GM18507 (cell line): Measurements from ENCODE around the gene CLEC16A.

ENCODE experiments used
- DNase-seq: peaks from one replicate; pipeline ENCODE4 v3.0.0; 2011; ENCODE audit warnings: low read depth; ENCODE audit not compliant: insufficient read length; ENCODE audit errors: extremely low spot score
- FAIRE-seq: peaks from 2 replicates; lab custom pipeline; 2011; peaks lifted over from hg19 to GRCh38; lab: Jason Lieb, UNC

The CLEC16A gene

GRCh38 chr16:11190588-11191560 is 246.5 kb downstream of the CLEC16A start:
- DNase-seq = no peak
- no peak for FAIRE-seq

- DNase-seq (no peak), FAIRE-seq (no peak)
These were observed 247.3 kb downstream of the CLEC16A start for GRCh38 chr16:11191665-11192064.

- FAIRE-seq (no peak), DNase-seq (no peak)
These were observed 249.1 kb downstream of the CLEC16A start for GRCh38 chr16:11193494-11193893.

- FAIRE-seq (no peak), DNase-seq (no peak)
These were observed 250.5 kb downstream of the CLEC16A start for GRCh38 chr16:11194913-11195312.

- FAIRE-seq (no peak), DNase-seq (no peak)
These were observed 252.0 kb downstream of the CLEC16A start for GRCh38 chr16:11196286-11196828.

GRCh38 chr16:11198375-11198774 is 254.0 kb downstream of the CLEC16A start:
- DNase-seq (no peak), FAIRE-seq (no peak)

- DNase-seq (no peak), FAIRE-seq (no peak)
These were observed 254.5 kb downstream of the CLEC16A start for GRCh38 chr16:11198828-11199227.

GRCh38 chr16:11200592-11200991 is 256.2 kb downstream of the CLEC16A start:
- DNase-seq (no peak), FAIRE-seq (no peak)

- DNase-seq (no peak), FAIRE-seq (no peak)
These were observed 257.3 kb downstream of the CLEC16A start for GRCh38 chr16:11201498-11202259.

GRCh38 chr16:11202260-11203091 is 258.1 kb downstream of the CLEC16A start:
- peak; percentile 54 for FAIRE-seq
- no peak for DNase-seq

GRCh38 chr16:11203111-11203623 is 258.8 kb downstream of the CLEC16A start:
- FAIRE-seq (no peak), DNase-seq (no peak)

GRCh38 chr16:11204513-11205047 is 260.2 kb downstream of the CLEC16A start:
- FAIRE-seq = no peak
- no peak for DNase-seq

- FAIRE-seq = no peak
- no peak for DNase-seq
These were observed 260.8 kb downstream of the CLEC16A start for GRCh38 chr16:11205065-11205699.

GRCh38 chr16:11205754-11206581 is 261.6 kb downstream of the CLEC16A start:
- DNase-seq = no peak
- peak; percentile 21 for FAIRE-seq

GRCh38 chr16:11207646-11208045 is 263.3 kb downstream of the CLEC16A start:
- no peak for DNase-seq
- FAIRE-seq = no peak

- DNase-seq (no peak), FAIRE-seq (no peak)
These were observed 264.7 kb downstream of the CLEC16A start for GRCh38 chr16:11208916-11209665.

GRCh38 chr16:11210260-11210659 is 265.9 kb downstream of the CLEC16A start:
- no peak for FAIRE-seq
- no peak for DNase-seq
